ENCODE results near the gene ACIN1.
A peak's percentile ranks its signal among the peaks of the same experiment; 100 is the strongest.
"Not testable (repeated sequence)": the region's sequence is repeated elsewhere in the genome, so short reads cannot be mapped to it uniquely, and the experiment has no call there.

The ACIN1 gene

GRCh38 chr14:23013749-23014054, 81.2 kb downstream of the ACIN1 start:
- DNase-seq (ENCODE audit: low read depth) = not testable (repeated sequence)

- no peak for DNase-seq (ENCODE audit: low read depth)
Measured at GRCh38 chr14:23013054-23013748, 81.7 kb downstream of the ACIN1 start.

- DNase-seq (ENCODE audit: low read depth) = peak; percentile 44
Measured at GRCh38 chr14:23009939-23010726, 84.8 kb downstream of the ACIN1 start, which contains the start of gene C14orf93. Gene C14orf93, minus strand, starts transcription at chr14:23010143. Its CDS starts 11,120 bp downstream, at chr14:22999023.

- no peak for DNase-seq (ENCODE audit: low read depth)
Measured at GRCh38 chr14:23009483-23009938, 85.4 kb downstream of the ACIN1 start.

GRCh38 chr14:23008831-23009230, 86.1 kb downstream of the ACIN1 start:
- DNase-seq (ENCODE audit: low read depth) = no peak
